Left ventricle myocardium inferior (tissue), 1 donor: Measurements from ENCODE around the gene TOMM20. TPM values are rescaled to one million over a fixed set of nuclear protein-coding genes. Genes with fewer than 3 reads are reported as not detected.

Source experiments
- DNase-seq: peaks from one replicate; pipeline ENCODE4 v3.0.0-alpha.2; 2020
- H3K27ac ChIP-seq: fragments of 200-600 bp; replicated peaks from 2 replicates; pipeline ENCODE4 v1.8.0; 2021
- H3K27me3 ChIP-seq: fragments of 200-600 bp; 2 replicates; pipeline ENCODE4 v1.8.0; 2021; ENCODE audit warnings: low read depth
- H3K36me3 ChIP-seq: fragments of 200-600 bp; 2 replicates; pipeline ENCODE4 v1.8.0; 2021
- H3K4me1 ChIP-seq: fragments of 200-600 bp; 2 replicates; pipeline ENCODE4 v1.8.0; 2021
- H3K4me3 ChIP-seq: fragments of 200-600 bp; 2 replicates; pipeline ENCODE4 v1.8.0; 2021; ENCODE audit warnings: mild to moderate bottlenecking, moderate library complexity
- H3K9me3 ChIP-seq: fragments of 200-600 bp; replicated peaks from 2 replicates; pipeline ENCODE4 v1.8.0; 2021
- CTCF ChIP-seq: fragments of 200-600 bp; IDR thresholded peaks from 2 replicates; pipeline ENCODE4 v1.8.0; 2021; ENCODE audit warnings: antibody characterized with exemption, mild to moderate bottlenecking, borderline replicate concordance
- intact Hi-C: fragments of 100-400 bp; cut with micrococcal nuclease; formaldehyde crosslinking; loops from one replicate; pipeline ENCODE4 v1.11.0; 2022
- total RNA-seq: library from RNA; stranded (reverse); fragmentation: NEBNext Ultra II Directional; extraction: Animal tissue kit (Norgen Biotek cat#: 25700); gene quantifications from one replicate; pipeline ENCODE4 v1.2.1, GENCODE V29; 2021
- donor health status: DM: no; HTN: yes; CAD: no; lungs with severe emphysema.

The TOMM20 gene
- total RNA-seq, 1 donor from 2014 or later = 84.1 TPM

DNA sequence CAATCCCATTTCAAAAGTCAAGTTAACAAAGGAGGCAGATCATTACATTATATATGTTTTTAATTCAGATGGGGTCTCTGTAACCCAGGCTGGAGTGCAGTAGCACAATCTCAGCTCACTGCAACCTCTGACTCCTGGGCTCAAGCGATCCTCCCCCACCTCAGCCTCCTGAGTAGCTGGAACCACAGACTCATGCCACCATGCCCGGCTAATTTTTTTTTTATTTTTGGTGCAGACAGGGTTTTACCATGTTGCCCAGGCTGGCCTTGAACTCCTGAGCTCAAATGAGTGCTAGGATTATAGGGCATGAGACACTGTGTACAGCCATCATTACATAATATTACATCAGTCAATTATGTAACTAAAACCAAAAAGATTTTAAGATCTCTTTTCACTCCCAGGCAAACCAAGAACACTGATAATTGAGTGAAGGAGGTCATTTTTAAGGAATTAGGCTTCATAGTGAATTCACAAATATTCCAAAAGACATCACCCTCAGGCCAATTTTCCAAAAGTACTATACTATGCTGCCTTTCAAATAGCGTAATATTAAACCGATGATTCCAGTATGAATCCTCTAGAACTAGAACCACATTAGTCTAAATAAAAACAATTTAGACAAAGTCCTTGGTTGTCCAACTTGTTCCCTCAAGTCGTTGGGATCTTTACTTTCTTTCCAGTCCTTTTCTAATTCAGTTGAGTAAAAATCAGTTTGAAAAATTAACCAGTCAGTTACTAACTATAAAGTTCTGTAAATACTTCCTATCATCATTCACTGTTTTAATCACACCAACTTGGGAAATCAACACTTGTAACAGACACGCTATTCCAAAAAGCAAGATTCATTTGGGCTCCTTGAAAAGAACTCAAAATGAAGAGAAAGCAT is 16.1 kb downstream of the TOMM20 start:
- no peak overlapping the region for H3K4me3 ChIP-seq
- no peak overlapping the region for H3K27ac ChIP-seq
- no peaks in the 10 kb centered on the region for H3K4me1 ChIP-seq
- H3K36me3 ChIP-seq = peaks cover 87% of the 10 kb centered on the region
- no peak for DNase-seq
- H3K27me3 ChIP-seq = no peaks in the 10 kb centered on the region
- intact Hi-C loops = no loop called here
- H3K9me3 ChIP-seq = no peaks in the 10 kb centered on the region
- no peak for TF ChIP-seq CTCF

- H3K36me3 ChIP-seq = peaks cover 76% of the 10 kb centered on the region
- intact Hi-C loops = no loop called here
- no peaks in the 10 kb centered on the region for H3K4me1 ChIP-seq
- no peak overlapping the region for H3K4me3 ChIP-seq
- H3K9me3 ChIP-seq = no peaks in the 10 kb centered on the region
- H3K27ac ChIP-seq = no peak overlapping the region
- no peaks in the 10 kb centered on the region for H3K27me3 ChIP-seq
- TF ChIP-seq CTCF = no peak
- no peak for DNase-seq
These were observed 17.5 kb downstream of the TOMM20 start for GRCh38 chr1:235111107-235111506.

DNA sequence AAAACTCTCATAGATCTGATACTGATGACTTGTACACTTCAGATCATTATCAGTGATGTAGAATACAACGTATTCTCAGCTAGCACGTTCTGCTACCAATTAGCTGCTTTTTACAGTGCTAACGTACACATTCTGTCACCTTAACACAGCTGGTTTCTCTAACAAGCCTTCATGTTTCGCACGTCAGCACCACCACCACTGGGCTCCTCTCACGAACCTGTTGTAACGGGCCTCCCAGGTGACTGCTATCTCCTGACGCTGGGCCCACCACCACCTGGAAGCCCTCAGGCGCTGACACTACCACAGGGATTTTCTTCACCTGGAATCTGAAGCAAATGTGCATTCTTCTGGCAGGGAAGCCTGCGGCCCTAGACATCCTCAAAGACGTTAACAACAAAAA is 19.8 kb downstream of the TOMM20 start:
- intact Hi-C loops = loop anchor here (10.0 kb wide), 1 partner anchor 306 kb away; no protein-coding TSS in a partner anchor
- H3K36me3 ChIP-seq = peaks cover 54% of the 10 kb centered on the region
- no peak overlapping the region for H3K4me3 ChIP-seq
- no peaks in the 10 kb centered on the region for H3K9me3 ChIP-seq
- no peak overlapping the region for H3K27ac ChIP-seq
- no peak for DNase-seq
- peaks cover 7% of the 10 kb centered on the region for H3K4me1 ChIP-seq
- no peaks in the 10 kb centered on the region for H3K27me3 ChIP-seq
- TF ChIP-seq CTCF = no peak

GRCh38 chr1:235108185-235108593 is 20.4 kb downstream of the TOMM20 start:
- no peaks in the 10 kb centered on the region for H3K9me3 ChIP-seq
- H3K27ac ChIP-seq = no peak overlapping the region
- no peak for TF ChIP-seq CTCF
- no peaks in the 10 kb centered on the region for H3K27me3 ChIP-seq
- intact Hi-C loops = loop anchor here (10.0 kb wide), 1 partner anchor 307 kb away; no protein-coding TSS in a partner anchor
- peaks cover 8% of the 10 kb centered on the region for H3K4me1 ChIP-seq
- H3K36me3 ChIP-seq = peaks cover 47% of the 10 kb centered on the region
- no peak for DNase-seq
- no peak overlapping the region for H3K4me3 ChIP-seq

DNA sequence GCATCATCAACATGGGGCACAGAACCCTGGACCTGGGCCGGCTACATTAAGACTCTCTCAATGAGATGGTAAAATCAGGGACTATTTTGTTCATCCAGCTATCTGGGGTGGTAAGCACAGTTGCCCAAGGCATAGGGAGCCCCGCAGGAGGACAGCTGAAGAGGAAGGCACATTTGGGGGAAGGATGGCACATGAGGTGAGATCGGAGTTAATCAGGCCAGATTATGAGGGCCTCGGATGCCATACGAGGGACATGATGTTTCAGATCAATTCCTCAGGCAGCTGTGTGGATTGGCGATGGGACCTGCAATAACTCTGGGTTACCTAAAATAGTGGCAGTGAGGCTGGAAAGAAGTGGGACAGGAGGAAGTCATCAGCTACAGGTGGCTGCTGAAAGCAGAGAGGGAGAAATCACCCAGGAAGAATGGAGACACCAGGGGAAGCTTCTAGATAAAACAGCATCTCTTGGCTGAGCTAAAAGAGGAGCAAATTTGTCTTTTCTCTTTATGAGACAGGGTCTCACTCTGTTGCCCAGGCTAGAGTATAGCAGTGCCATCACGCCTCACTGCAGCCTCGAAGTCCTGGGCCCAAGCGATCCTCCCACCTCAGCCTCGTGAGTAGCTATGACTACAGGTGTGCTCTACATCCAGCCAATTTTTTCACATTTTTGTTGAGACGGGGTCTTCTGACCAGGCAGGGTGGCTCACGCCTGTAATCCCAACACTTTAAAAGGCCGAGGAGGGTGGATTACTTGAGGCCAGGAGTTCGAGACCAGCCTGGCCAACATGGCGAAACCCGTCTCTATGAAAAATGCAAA is 21.1 kb downstream of the TOMM20 start:
- Histone ChIP-seq H3K27me3 (no peaks in the 10 kb centered on the region), H3K27ac (no peak overlapping the region), H3K4me3 (no peak overlapping the region), H3K4me1 (peaks cover 8% of the 10 kb centered on the region), H3K36me3 (peaks cover 41% of the 10 kb centered on the region), H3K9me3 (no peaks in the 10 kb centered on the region)
- no peak for DNase-seq
- TF ChIP-seq CTCF = no peak
- intact Hi-C loops = loop anchor here (10.0 kb wide), 1 partner anchor 307 kb away; no protein-coding TSS in a partner anchor
